ENCODE data around the gene GABARAP.
A peak's percentile ranks its signal among the peaks of the same experiment; 100 is the strongest.

GABARAP gene

DNA sequence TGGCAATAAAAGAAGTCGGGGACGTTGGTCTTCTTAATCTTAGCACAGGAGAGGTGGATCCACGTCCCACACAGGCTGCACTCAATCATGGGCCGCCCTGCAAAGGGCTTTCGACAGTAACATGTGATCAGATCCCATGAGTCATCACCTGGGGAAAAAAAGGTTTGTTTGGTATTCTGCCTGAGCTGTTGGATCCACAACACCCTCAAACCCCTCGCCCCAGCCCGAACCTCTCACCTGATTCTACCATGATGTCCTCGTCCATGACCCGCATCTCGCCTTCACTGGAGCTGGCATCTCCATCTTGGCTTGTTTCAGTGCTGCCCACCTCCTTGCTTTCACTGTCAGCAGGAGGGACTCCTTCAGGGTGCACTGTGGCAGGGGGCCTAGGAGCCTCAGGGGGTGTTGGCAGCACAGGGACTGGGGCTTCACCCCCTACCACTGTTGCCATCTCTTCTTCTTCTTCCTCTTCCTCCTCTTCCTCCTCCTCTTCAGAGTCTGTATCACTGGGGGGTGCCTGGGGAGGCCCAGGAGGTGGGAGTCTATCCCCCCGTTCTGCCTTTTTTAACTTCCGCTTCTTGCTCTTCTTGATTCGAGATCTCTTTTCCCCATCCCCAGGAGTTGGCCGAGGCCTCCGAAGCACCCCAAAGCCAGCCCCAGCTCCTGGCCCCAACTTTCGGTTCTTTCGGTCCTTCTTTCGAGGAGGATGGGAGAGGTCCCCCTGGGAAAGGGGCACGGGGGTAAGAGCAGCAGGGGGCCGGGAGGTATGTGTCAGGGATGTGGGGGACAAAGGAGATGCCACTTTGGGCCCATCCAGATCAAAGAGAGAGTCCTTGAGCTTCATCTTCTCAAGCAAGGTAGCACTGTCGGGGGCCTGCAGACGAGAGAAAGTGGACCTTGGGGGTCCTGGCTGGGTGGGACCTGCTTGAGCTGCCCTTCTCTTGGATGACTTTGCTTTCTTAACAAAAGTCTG lies 6.3 kb downstream of the GABARAP start:
- H3K27ac ChIP-seq (ENCODE audit: low read depth, low read length), result no peak overlapping the region
- peaks cover 17% of the 10 kb centered on the region for H4K20me1 ChIP-seq (ENCODE audit: control insufficient read depth, insufficient read depth, low read depth, low read length)
- TF ChIP-seq, protein P1, sequence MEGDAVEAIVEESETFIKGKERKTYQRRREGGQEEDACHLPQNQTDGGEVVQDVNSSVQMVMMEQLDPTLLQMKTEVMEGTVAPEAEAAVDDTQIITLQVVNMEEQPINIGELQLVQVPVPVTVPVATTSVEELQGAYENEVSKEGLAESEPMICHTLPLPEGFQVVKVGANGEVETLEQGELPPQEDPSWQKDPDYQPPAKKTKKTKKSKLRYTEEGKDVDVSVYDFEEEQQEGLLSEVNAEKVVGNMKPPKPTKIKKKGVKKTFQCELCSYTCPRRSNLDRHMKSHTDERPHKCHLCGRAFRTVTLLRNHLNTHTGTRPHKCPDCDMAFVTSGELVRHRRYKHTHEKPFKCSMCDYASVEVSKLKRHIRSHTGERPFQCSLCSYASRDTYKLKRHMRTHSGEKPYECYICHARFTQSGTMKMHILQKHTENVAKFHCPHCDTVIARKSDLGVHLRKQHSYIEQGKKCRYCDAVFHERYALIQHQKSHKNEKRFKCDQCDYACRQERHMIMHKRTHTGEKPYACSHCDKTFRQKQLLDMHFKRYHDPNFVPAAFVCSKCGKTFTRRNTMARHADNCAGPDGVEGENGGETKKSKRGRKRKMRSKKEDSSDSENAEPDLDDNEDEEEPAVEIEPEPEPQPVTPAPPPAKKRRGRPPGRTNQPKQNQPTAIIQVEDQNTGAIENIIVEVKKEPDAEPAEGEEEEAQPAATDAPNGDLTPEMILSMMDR (IDR thresholded peaks at IDR 0.05; ENCODE audit: low read depth, low read length, poor library complexity, severe bottlenecking), result no peak
- no peak for TF ChIP-seq EZH2phosphoT487 (IDR thresholded peaks at IDR 0.05; ENCODE audit: borderline replicate concordance, low read length)
- H3F3A ChIP-seq (ENCODE audit: control insufficient read depth, insufficient read depth), result peaks cover 39% of the 10 kb centered on the region
- no peak overlapping the region for H3K4me3 ChIP-seq (ENCODE audit: low read length)
- peak overlapping the region; percentile 69 for H3K4me2 ChIP-seq (ENCODE audit: low read length)
- H3K36me3 ChIP-seq (ENCODE audit: control insufficient read depth, low read length), result peaks cover 70% of the 10 kb centered on the region
- no peaks in the 10 kb centered on the region for H3K9me3 ChIP-seq (ENCODE audit: control insufficient read depth, insufficient read depth, low read length)
- peaks cover 80% of the 10 kb centered on the region for H3K79me2 ChIP-seq (ENCODE audit: control insufficient read depth, low read length)
- H3K9me2 ChIP-seq (replicated peaks; ENCODE audit: control insufficient read depth, low read length), result no peaks in the 10 kb centered on the region
- H3K27me3 ChIP-seq (ENCODE audit: control insufficient read depth, low read length), result no peaks in the 10 kb centered on the region
- peaks cover 57% of the 10 kb centered on the region for H3K4me1 ChIP-seq (ENCODE audit: control insufficient read depth, low read length)

DNA sequence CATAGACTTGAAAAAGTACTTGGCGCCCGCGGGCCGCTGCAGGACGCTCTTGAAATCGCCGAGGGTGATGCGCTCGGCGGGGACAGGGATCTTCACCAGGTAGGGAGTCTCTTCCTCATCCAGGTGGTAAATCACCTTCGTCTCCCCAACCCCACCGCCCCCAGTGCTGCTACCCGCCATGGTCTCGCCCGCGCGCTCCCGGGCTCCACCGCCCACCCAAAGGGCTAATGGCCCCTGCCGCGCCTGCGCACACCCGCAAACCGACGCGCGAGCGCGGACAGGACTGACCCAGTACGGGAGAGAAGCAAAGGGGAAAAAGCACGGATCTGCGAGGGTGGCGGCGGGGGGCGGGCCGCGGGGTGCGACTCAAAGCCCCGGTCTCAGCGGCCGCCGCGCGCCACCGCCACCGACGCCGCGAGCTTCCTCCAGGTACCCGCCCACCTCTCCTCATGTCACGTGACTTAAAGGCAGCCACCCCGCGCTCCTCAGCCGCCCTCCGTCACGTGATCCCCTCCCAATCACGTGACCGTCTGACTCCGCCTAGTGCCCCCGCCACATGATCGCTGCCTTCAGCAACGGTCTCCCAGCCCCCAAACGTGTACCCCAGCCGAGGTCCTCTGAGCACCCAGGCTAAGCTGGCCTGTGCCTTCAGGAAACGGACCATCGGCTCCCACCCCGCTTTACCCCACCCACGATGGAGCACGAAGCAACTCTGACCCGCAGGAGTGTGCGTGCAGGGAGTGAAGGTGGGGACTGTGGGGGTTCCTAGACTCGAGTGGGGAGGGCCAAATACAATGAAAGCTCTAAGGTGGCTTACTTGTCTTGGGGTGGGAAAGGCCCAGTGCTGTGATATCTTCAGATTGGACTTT lies 7.9 kb downstream of the GABARAP start, which contains the start of gene DVL2:
DVL2 (minus strand) TSS at position 435 of the 869 bp plus-strand sequence; CDS start at position 180, 255 bp downstream.
- Histone ChIP-seq H3K27me3 (ENCODE audit: control insufficient read depth, low read length) (no peaks in the 10 kb centered on the region), H3K9me2 (replicated peaks; ENCODE audit: control insufficient read depth, low read length) (no peaks in the 10 kb centered on the region), H3K4me2 (ENCODE audit: low read length) (peak within 1 kb of the TSS; percentile 69), H3K9me3 (ENCODE audit: control insufficient read depth, insufficient read depth, low read length) (no peaks in the 10 kb centered on the region), H3K4me3 (ENCODE audit: low read length) (peak within 1 kb of the TSS; percentile 88), H3K27ac (ENCODE audit: low read depth, low read length) (peak within 1 kb of the TSS; percentile 85), H3K79me2 (ENCODE audit: control insufficient read depth, low read length) (peaks cover 83% of the 10 kb centered on the region), H4K20me1 (ENCODE audit: control insufficient read depth, insufficient read depth, low read depth, low read length) (peaks cover 17% of the 10 kb centered on the region), H3K36me3 (ENCODE audit: control insufficient read depth, low read length) (peaks cover 77% of the 10 kb centered on the region), H3K4me1 (ENCODE audit: control insufficient read depth, low read length) (peaks cover 44% of the 10 kb centered on the region), H3F3A (ENCODE audit: control insufficient read depth, insufficient read depth) (peaks cover 30% of the 10 kb centered on the region)
- TF ChIP-seq, protein P1 (IDR thresholded peaks at IDR 0.05; ENCODE audit: low read depth, low read length, poor library complexity, severe bottlenecking), result no peak
- no peak for TF ChIP-seq EZH2phosphoT487 (IDR thresholded peaks at IDR 0.05; ENCODE audit: borderline replicate concordance, low read length)

DNA sequence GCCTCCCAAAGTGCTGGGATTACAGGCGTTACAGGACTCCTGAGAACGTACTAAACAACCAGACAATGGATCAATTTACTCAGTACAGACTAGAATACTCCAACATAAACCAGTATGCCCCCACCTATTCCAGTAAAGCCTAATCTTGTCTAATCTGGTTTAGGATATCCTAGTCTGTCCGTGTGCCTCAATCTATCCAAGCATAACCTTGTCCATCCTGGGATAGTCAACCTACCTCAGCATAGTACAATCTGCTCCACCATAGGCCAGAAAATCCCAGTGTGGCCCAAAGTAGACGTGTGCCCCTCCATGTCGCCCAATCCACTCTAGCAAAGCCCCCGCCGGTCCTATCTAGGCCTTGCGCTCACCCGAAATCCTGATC lies 8.6 kb downstream of the GABARAP start:
- peaks cover 77% of the 10 kb centered on the region for H3K79me2 ChIP-seq (ENCODE audit: control insufficient read depth, low read length)
- TF ChIP-seq, protein P1 (IDR thresholded peaks at IDR 0.05; ENCODE audit: low read depth, low read length, poor library complexity, severe bottlenecking), result no peak
- no peak for TF ChIP-seq EZH2phosphoT487 (IDR thresholded peaks at IDR 0.05; ENCODE audit: borderline replicate concordance, low read length)
- peaks cover 17% of the 10 kb centered on the region for H4K20me1 ChIP-seq (ENCODE audit: control insufficient read depth, insufficient read depth, low read depth, low read length)
- no peaks in the 10 kb centered on the region for H3K9me3 ChIP-seq (ENCODE audit: control insufficient read depth, insufficient read depth, low read length)
- H3K4me3 ChIP-seq (ENCODE audit: low read length), result peak overlapping the region; percentile 88
- no peaks in the 10 kb centered on the region for H3K9me2 ChIP-seq (replicated peaks; ENCODE audit: control insufficient read depth, low read length)
- peaks cover 44% of the 10 kb centered on the region for H3K4me1 ChIP-seq (ENCODE audit: control insufficient read depth, low read length)
- H3F3A ChIP-seq (ENCODE audit: control insufficient read depth, insufficient read depth), result peaks cover 30% of the 10 kb centered on the region
- no peaks in the 10 kb centered on the region for H3K27me3 ChIP-seq (ENCODE audit: control insufficient read depth, low read length)
- peak overlapping the region; percentile 69 for H3K4me2 ChIP-seq (ENCODE audit: low read length)
- peak overlapping the region; percentile 85 for H3K27ac ChIP-seq (ENCODE audit: low read depth, low read length)
- H3K36me3 ChIP-seq (ENCODE audit: control insufficient read depth, low read length), result peaks cover 80% of the 10 kb centered on the region

Measured in DOHH2 (cell line).